Keratinocyte (primary cell): ENCODE data around the gene KTN1. TPM values are rescaled to one million over a fixed set of nuclear protein-coding genes. Genes with fewer than 3 reads are reported as not detected.

Experiments
- DNase-seq: peaks from one replicate; pipeline ENCODE4 v3.0.0-alpha.2; 2011; ENCODE audit warnings: low read depth, missing footprints, low spot score
- FAIRE-seq: peaks from 2 replicates; lab custom pipeline; 2011; peaks lifted over from hg19 to GRCh38; lab: Jason Lieb, UNC
- H2AFZ ChIP-seq: 2 replicates; pipeline ENCODE4 v1.6.0; 2012; ENCODE audit warnings: low read length, control low read depth, inconsistent platforms; ENCODE audit not compliant: control insufficient read depth
- H3K27ac ChIP-seq: 2 replicates; pipeline ENCODE4 v1.5.1; 2011; ENCODE audit warnings: low read length; ENCODE audit not compliant: control insufficient read depth, insufficient read depth
- H3K27me3 ChIP-seq: 3 replicates; pipeline ENCODE4 v1.6.0; 2011; ENCODE audit warnings: low read length; ENCODE audit not compliant: control insufficient read depth, insufficient read depth; ENCODE audit errors: extremely low read depth
- H3K36me3 ChIP-seq, 2 experiments: 2 replicates in 1 of 2; 3 replicates in 1 of 2; pipeline ENCODE4 v1.5.1; 2011; ENCODE audit warnings: low read length in 2 of 2, mild to moderate bottlenecking in 1 of 2; ENCODE audit not compliant: control insufficient read depth in 2 of 2, insufficient read depth in 2 of 2; ENCODE audit errors: extremely low read depth in 1 of 2
- H3K4me1 ChIP-seq: 3 replicates; pipeline ENCODE4 v1.5.1; 2011; ENCODE audit warnings: low read length; ENCODE audit not compliant: control insufficient read depth, insufficient read depth; ENCODE audit errors: extremely low read depth
- H3K4me2 ChIP-seq: 3 replicates; pipeline ENCODE4 v1.6.0; 2011; ENCODE audit warnings: low read depth, low read length; ENCODE audit not compliant: control insufficient read depth, insufficient read depth; ENCODE audit errors: extremely low read depth
- H3K4me3 ChIP-seq, 3 experiments: fragments of 200-600 bp in 1 of 3; sonication (generic) in 1 of 3; 2 replicates in 2 of 3; 3 replicates in 1 of 3; pipeline ENCODE4 v1.5.1; 2011 to 2016; ENCODE audit warnings: low read length in 3 of 3, mild to moderate bottlenecking in 3 of 3, control low read depth in 2 of 3, inconsistent platforms in 1 of 3, low read depth in 1 of 3, mixed read lengths in 1 of 3, mixed run types in 1 of 3, moderate library complexity in 1 of 3; ENCODE audit not compliant: control insufficient read depth in 2 of 3, insufficient read depth in 2 of 3; ENCODE audit errors: extremely low read depth in 1 of 3
- H3K79me2 ChIP-seq: 2 replicates; pipeline ENCODE4 v1.6.0; 2012; ENCODE audit warnings: low read length; ENCODE audit not compliant: control insufficient read depth, insufficient read depth
- H3K9ac ChIP-seq: 3 replicates; pipeline ENCODE4 v1.6.0; 2011; ENCODE audit warnings: low read length; ENCODE audit not compliant: control insufficient read depth, insufficient read depth; ENCODE audit errors: extremely low read depth
- H3K9me1 ChIP-seq: 3 replicates; pipeline ENCODE4 v1.6.0; 2011; ENCODE audit warnings: low read length; ENCODE audit not compliant: control insufficient read depth, insufficient read depth; ENCODE audit errors: extremely low read depth
- H3K9me3 ChIP-seq: 2 replicates; pipeline ENCODE4 v1.5.1; 2012; ENCODE audit warnings: low read depth, low read length; ENCODE audit not compliant: control insufficient read depth
- H4K20me1 ChIP-seq: 3 replicates; pipeline ENCODE4 v1.6.0; 2011; ENCODE audit warnings: low read length; ENCODE audit not compliant: control insufficient read depth, insufficient read depth; ENCODE audit errors: extremely low read depth
- CTCF ChIP-seq, 3 experiments: IDR thresholded peaks in 1 of 3; conservative IDR thresholded peaks in 1 of 3; optimal IDR thresholded peaks in 1 of 3; 2 replicates in 2 of 3; 3 replicates in 1 of 3; pipeline versions ENCODE3 to v1.5.1; 2011; ENCODE audit warnings: low read length in 3 of 3, mild to moderate bottlenecking in 3 of 3, moderate library complexity in 2 of 3, control low read depth in 1 of 3, inconsistent platforms in 1 of 3; ENCODE audit not compliant: insufficient read depth in 2 of 3; ENCODE audit errors: extremely low read depth in 1 of 3
- EZH2 ChIP-seq: IDR thresholded peaks from one replicate; pipeline ENCODE4 v1.6.1; 2012; ENCODE audit warnings: inconsistent platforms, mild to moderate bottlenecking, low read length, moderate library complexity
- dilution Hi-C: fragments of 300-500 bp; cut with MboI; formaldehyde crosslinking; loops from one replicate; pipeline ENCODE4 v1.7.0; 2020; ENCODE audit warnings: low sequenced_read_pairs; ENCODE audit not compliant: extremely low pct_ligation_motif_present
- polyA plus RNA-seq, 5 experiments: library from polyadenylated mRNA; depleted of rRNA in 3 of 5; stranded (reverse) in 3 of 5; stranded (forward) in 1 of 5; unstranded in 1 of 5; fragments of >200 nt; gene quantifications; 1 replicate in 1 of 5; 2 replicates in 3 of 5; 3 replicates in 1 of 5; pipeline versions ENCODE4 v1.2.1 to v1.2.3, GENCODE V29; 2011 to 2012; ENCODE audit warnings: missing spikeins in 2 of 5, low read depth in 1 of 5, low replicate concordance in 1 of 5

KTN1 gene
- polyA plus RNA-seq, 1 donor (not counting 4 experiments of a cell fraction or from before 2014, with no cell fraction given), result 121 TPM

- H3K9me3 ChIP-seq, result no peaks in the 10 kb centered on the region
- no peak overlapping the region for H3K27ac ChIP-seq
- no peak overlapping the region for H2AFZ ChIP-seq
- FAIRE-seq (no peak), DNase-seq (no peak)
- dilution Hi-C loops, result loop anchor here (25.0 kb wide), 1 partner anchor 777 kb away; no protein-coding TSS in a partner anchor
- H3K4me2 ChIP-seq, result no peak overlapping the region
- TF ChIP-seq CTCF (optimal IDR thresholded peaks at IDR 0.05 in 1 of 3, IDR thresholded peaks at IDR 0.05 in 1 of 3, conservative IDR thresholded peaks at IDR 0.05 in 1 of 3; ENCODE audit: extremely low read depth in 1 of 3, insufficient read depth in 2 of 3, low read length in 3 of 3) (no peak), EZH2 (no peak)
- H3K9me1 ChIP-seq, result no peaks in the 10 kb centered on the region
- H3K9ac ChIP-seq, result no peak overlapping the region
- H3K4me1 ChIP-seq, result no peaks in the 10 kb centered on the region
- no peaks in the 10 kb centered on the region for H4K20me1 ChIP-seq
- peaks cover under 1 to 13% of the 10 kb centered on the region in 2 experiments for H3K36me3 ChIP-seq
- no peaks in the 10 kb centered on the region for H3K27me3 ChIP-seq
- no peaks in the 10 kb centered on the region for H3K79me2 ChIP-seq
- H3K4me3 ChIP-seq, result no peak overlapping the region
Measured at GRCh38 chr14:55684956-55685584, 105.1 kb downstream of the KTN1 start.

GRCh38 chr14:55686713-55687112 lies 106.7 kb downstream of the KTN1 start:
- no peaks in the 10 kb centered on the region for H3K4me1 ChIP-seq
- TF ChIP-seq CTCF (optimal IDR thresholded peaks at IDR 0.05 in 1 of 3, IDR thresholded peaks at IDR 0.05 in 1 of 3, conservative IDR thresholded peaks at IDR 0.05 in 1 of 3; ENCODE audit: extremely low read depth in 1 of 3, insufficient read depth in 2 of 3, low read length in 3 of 3), result no peak
- no peak for TF ChIP-seq EZH2
- H3K79me2 ChIP-seq, result no peaks in the 10 kb centered on the region
- no peak overlapping the region for H3K9ac ChIP-seq
- no peaks in the 10 kb centered on the region for H3K9me3 ChIP-seq
- H3K27me3 ChIP-seq, result no peaks in the 10 kb centered on the region
- H4K20me1 ChIP-seq, result no peaks in the 10 kb centered on the region
- FAIRE-seq, result no peak
- dilution Hi-C loops, result loop anchor here (25.0 kb wide), 1 partner anchor 776 kb away; no protein-coding TSS in a partner anchor
- peaks cover 0 to 11% of the 10 kb centered on the region in 2 experiments for H3K36me3 ChIP-seq
- H3K4me3 ChIP-seq, result no peak overlapping the region
- H2AFZ ChIP-seq, result no peak overlapping the region
- H3K9me1 ChIP-seq, result no peaks in the 10 kb centered on the region
- no peak overlapping the region for H3K27ac ChIP-seq
- H3K4me2 ChIP-seq, result no peak overlapping the region
- DNase-seq, result no peak
